Activated T-helper 2 cell treated with anti-CD3 and anti-CD28 coated beads, Interferon-gamma antibody, Interleukin-2, Interleukin-4, amounts not matched to agents 10 μg/mL and 5 μg/mL and 100 μg/mL, durations not matched to agents 14 hours and 24 hours and 36 hours (primary cell): ENCODE results near the gene ARHGAP31. TPM values are rescaled to one million over a fixed set of nuclear protein-coding genes. Genes with fewer than 3 reads are reported as not detected.
"Not testable (repeated sequence)": the region's sequence is repeated elsewhere in the genome, so short reads cannot be mapped to it uniquely, and the experiment has no call there.

Source experiments
- DNase-seq: peaks from one replicate; pipeline ENCODE4 v3.0.0; 2021; ENCODE audit warnings: low spot score
- H3K27ac Mint-ChIP-seq: one replicate; pipeline ENCODE4 v1.8.0; 2021; ENCODE audit warnings: mixed read lengths
- H3K27me3 Mint-ChIP-seq: one replicate; pipeline ENCODE4 v1.8.0; 2021; ENCODE audit warnings: low read depth, mixed read lengths
- H3K36me3 Mint-ChIP-seq: one replicate; pipeline ENCODE4 v1.8.0; 2021; ENCODE audit warnings: low read depth, mixed read lengths
- H3K4me1 Mint-ChIP-seq: one replicate; pipeline ENCODE4 v1.8.0; 2021; ENCODE audit warnings: low read depth, mixed read lengths
- H3K4me3 Mint-ChIP-seq: one replicate; pipeline ENCODE4 v1.8.0; 2021; ENCODE audit warnings: low read depth, mild to moderate bottlenecking, moderate library complexity, mixed read lengths
- H3K9me3 Mint-ChIP-seq: one replicate; pipeline ENCODE4 v1.8.0; 2021; ENCODE audit warnings: mixed read lengths
- intact Hi-C: fragments of 100-400 bp; cut with micrococcal nuclease; formaldehyde crosslinking; loops from one replicate; pipeline ENCODE4 v1.15.1; 2023
- total RNA-seq: library from RNA; stranded (reverse); gene quantifications from 2 replicates; pipeline ENCODE4 v1.2.3, GENCODE V29; 2022

Gene ARHGAP31
- total RNA-seq, 1 donor from 2014 or later, result 13.2 TPM

DNA sequence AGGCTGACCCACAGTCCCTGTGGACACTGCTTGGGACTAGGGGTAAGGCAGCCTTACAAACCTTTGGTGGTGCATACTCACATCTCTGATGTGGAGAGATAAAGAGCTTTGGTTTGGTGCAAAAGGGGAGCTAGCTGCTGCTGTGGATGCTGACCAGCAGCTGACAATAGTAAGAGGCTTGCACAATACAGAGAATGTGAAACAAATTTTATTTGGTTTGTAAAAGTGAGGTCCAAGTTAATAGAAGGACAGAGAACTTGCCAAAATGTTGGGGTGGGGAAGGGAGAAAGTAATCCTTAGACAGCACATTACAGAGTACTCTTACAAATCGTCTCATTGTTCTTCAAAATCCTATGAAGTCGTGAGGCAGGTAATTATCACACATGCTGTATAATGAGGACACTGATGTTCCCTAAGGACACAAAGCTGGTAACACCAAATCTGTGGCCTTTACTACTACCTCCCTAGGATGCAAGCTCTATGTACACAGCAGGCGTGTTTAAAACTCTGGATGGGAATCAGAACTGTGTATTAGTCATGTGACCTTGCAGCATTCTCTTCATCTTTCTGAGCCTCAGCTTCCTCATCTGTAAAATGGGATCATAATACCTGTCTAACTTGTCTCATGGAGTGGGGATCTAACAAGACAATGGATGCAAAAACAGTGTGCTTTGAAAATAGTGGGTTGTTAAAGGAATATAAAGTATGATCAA lies 21.6 kb downstream of the ARHGAP31 start:
- H3K4me3 Mint-ChIP-seq, result no peak overlapping the region
- H3K27ac Mint-ChIP-seq, result no peak overlapping the region

DNA sequence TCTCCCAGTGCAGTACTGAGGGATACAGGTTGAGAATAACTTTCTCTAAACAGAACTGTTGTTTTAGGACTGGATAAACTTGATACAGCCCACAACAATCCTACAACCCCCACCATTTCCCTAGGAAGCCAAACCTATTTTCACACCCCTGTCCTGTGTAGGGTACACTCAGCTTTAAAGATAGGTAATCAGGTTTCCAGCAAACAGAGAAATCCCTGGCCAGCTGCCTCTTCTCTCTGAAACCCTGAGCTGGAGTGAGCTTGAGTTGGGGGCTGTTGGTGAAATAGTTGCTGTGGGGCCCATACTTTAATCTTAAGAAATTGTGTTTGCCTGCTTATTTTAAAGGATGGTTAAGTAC lies 22.1 kb downstream of the ARHGAP31 start:
- Mint-ChIP-seq H3K36me3 (peaks cover 21% of the 10 kb centered on the region), H3K27ac (no peak overlapping the region), H3K4me1 (peaks cover 25% of the 10 kb centered on the region), H3K4me3 (no peak overlapping the region), H3K27me3 (peaks cover 5% of the 10 kb centered on the region), H3K9me3 (no peaks in the 10 kb centered on the region)
- intact Hi-C loops, result no loop called here
- DNase-seq, result no peak

More for the DNA sequence above, 21.6 kb downstream of the ARHGAP31 start:
- peaks cover 26% of the 10 kb centered on the region for H3K4me1 Mint-ChIP-seq
- no peak for DNase-seq
- peaks cover 18% of the 10 kb centered on the region for H3K36me3 Mint-ChIP-seq
- H3K9me3 Mint-ChIP-seq, result no peaks in the 10 kb centered on the region
- intact Hi-C loops, result no loop called here
- H3K27me3 Mint-ChIP-seq, result peaks cover 5% of the 10 kb centered on the region

DNA sequence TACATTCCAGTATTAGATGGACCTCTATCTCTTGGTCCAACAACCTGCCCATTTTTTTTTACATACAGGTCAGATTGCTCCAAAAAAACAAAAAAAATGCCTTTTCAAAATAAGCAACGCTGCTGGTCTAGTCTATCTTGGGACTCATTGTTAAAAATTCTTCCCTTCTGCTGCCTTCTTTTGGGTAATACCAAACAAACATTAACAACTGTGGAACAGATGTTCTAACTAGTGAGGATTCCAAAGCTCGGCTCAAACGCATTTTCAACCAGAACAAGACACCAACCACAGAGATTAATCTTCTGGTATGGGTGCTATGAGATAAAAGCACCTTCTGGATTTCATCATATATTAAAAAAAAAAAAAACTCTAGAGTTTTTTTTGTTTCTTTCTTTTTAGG lies 24.7 kb downstream of the ARHGAP31 start:
- H3K27ac Mint-ChIP-seq, result no peak overlapping the region
- peaks cover 17% of the 10 kb centered on the region for H3K36me3 Mint-ChIP-seq
- intact Hi-C loops, result no loop called here
- H3K9me3 Mint-ChIP-seq, result no peaks in the 10 kb centered on the region
- H3K27me3 Mint-ChIP-seq, result peaks cover 5% of the 10 kb centered on the region
- H3K4me1 Mint-ChIP-seq, result peaks cover 27% of the 10 kb centered on the region
- DNase-seq, result no peak
- no peak overlapping the region for H3K4me3 Mint-ChIP-seq

DNA sequence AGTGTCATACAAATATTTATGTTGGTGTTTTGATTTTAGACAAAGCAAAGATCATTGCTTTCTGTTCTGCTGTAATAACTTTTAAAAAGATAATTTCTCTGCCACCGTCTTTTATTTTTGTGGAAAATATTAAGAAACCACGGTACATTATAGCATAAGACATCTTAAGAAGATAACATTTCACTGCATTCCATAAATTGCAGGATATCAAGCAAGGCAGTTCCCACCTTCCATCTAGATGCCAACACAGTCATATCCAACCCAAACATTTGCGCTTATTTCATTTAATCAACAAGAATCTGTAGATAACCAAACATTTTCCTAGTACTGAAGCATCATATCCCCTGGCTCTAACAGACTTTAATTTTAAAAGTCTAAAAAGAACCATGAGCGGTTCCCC lies 25.1 kb downstream of the ARHGAP31 start:
- peaks cover 13% of the 10 kb centered on the region for H3K36me3 Mint-ChIP-seq
- DNase-seq, result no peak
- H3K4me3 Mint-ChIP-seq, result no peak overlapping the region
- no peaks in the 10 kb centered on the region for H3K9me3 Mint-ChIP-seq
- H3K27ac Mint-ChIP-seq, result no peak overlapping the region
- peaks cover 32% of the 10 kb centered on the region for H3K4me1 Mint-ChIP-seq
- peaks cover 2% of the 10 kb centered on the region for H3K27me3 Mint-ChIP-seq
- intact Hi-C loops, result no loop called here

DNA sequence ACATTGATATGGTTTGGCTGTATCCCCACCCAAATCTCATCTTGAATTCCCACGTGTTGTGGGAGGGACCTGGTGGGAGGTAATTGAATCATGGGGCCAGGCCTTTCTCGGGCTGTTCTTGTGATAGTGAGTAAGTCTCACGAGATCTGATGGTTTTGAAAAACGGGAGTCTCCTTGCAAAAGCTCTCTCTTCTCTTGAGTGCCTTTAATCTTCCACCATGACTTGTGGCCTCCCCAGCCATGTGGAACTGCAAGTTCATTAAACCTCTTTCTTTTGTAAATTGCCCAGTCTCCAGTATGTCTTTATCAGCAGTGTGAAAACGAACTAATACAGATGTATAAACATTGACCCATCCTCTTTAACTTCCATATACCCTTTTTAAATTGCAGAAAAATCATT lies 26.6 kb downstream of the ARHGAP31 start:
- intact Hi-C loops, result loop anchor here (10.0 kb wide), 1 partner anchor 46 kb away; no protein-coding TSS in a partner anchor
- H3K9me3 Mint-ChIP-seq, DNase-seq, H3K27me3 Mint-ChIP-seq, H3K27ac Mint-ChIP-seq, H3K4me3 Mint-ChIP-seq: not testable (repeated sequence)
- peaks cover 43% of the 10 kb centered on the region for H3K4me1 Mint-ChIP-seq
- H3K36me3 Mint-ChIP-seq, result peaks cover 12% of the 10 kb centered on the region

DNA sequence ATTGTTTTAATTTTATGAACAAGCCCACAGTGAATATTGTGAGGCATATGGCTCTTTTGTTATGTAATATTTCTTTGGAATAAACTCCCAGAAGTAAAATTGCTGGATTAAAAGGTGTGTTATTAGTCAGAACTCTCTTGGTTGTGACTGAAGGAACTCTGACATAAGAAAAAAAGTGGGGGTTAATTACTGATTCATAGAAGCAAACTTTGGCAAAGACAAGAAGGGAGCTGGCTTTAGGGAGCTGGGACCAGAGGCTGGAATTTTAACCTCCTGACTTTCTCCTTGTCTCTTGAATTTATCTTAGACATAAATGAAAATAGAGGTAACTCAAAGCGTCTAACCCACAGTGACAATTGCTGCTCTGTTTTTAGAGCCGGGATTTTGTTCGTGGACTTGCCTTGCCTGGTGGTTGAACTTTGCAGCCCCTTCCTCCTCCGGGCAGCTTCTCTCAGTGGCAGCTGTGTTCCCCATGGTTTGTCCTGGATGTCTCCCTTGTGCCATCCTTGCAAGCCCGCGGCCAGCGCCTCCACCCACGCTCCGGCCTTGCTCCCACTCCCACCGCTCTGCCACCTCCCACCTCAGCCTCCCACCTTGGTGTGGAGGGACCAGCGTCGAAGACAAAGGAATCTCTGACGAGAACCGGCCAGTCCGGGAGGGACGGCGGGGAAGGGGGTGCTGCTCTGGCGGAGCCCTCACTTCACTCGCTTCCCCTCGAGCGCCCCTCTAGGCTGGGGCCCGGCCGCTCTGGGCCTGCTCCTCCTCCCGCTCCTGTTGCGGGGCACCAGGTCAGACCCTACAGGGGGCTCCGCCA lies 28.0 kb downstream of the ARHGAP31 start:
- Mint-ChIP-seq H3K4me1 (peaks cover 43% of the 10 kb centered on the region), H3K27ac (peak overlapping the region; percentile 83), H3K9me3 (no peaks in the 10 kb centered on the region), H3K36me3 (peaks cover 12% of the 10 kb centered on the region), H3K4me3 (peak overlapping the region; percentile 75), H3K27me3 (peaks cover 2% of the 10 kb centered on the region)
- peak; percentile 12 for DNase-seq
- intact Hi-C loops, result loop anchor here (2.0 to 10.0 kb wide), 2 partner anchors 47 to 81 kb away; partner anchors contain the start of gene B4GALT4

DNA sequence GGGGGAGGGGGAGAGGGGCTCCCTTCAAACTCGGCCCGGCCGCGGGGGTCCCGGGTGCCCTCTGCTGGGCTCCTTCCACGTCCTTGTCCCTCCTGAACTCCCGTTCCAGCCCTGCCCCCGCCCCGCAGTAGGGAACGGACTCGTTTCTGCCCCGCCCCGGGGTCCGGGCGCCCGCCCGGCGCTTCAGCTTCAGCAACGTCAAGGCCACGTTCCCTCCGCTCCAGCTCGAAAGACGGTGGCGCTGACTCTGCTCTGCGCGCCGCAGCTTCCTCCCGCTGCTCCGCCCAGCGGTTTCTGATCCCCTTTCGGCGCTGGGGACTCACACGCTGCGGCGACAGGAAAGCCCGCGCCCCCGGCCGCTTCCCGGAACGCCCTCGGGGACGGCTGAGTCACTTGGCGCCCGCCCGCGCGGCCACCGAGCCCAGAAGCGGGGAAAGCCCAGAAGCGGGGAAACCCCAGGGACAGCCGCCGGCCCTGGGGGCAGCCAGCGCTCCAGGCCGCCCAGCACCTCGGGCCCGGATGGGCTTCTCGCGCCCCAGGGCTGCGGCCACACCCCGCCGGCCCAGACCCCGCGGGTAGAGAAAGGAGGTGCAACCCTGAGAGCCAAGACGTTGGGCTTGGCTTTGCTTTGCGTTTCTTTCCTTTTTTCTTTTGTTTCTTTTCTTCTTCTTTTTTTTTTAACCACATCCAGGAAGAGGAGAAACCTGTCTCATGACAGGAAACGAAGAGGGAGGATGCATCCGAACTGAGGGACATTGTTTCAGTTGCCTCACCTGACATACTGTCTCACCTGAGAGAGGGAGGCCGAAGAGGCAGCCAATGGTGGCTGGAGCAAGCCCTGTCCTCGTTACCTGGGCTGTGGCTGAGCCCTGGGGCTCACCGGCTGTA lies 28.9 kb downstream of the ARHGAP31 start:
- no peaks in the 10 kb centered on the region for H3K9me3 Mint-ChIP-seq
- peak overlapping the region; percentile 77 for H3K4me3 Mint-ChIP-seq
- peak overlapping the region; percentile 83 for H3K27ac Mint-ChIP-seq
- H3K36me3 Mint-ChIP-seq, result peaks cover 12% of the 10 kb centered on the region
- peaks cover 47% of the 10 kb centered on the region for H3K4me1 Mint-ChIP-seq
- intact Hi-C loops, result loop anchor here (1.0 to 10.0 kb wide), 7 partner anchors 29 to 377 kb away; partner anchors contain the start of genes ARHGAP31, B4GALT4, TIMMDC1 and TMEM39A
- H3K27me3 Mint-ChIP-seq, result peaks cover 2% of the 10 kb centered on the region
- peak; percentile 87 for DNase-seq

DNA sequence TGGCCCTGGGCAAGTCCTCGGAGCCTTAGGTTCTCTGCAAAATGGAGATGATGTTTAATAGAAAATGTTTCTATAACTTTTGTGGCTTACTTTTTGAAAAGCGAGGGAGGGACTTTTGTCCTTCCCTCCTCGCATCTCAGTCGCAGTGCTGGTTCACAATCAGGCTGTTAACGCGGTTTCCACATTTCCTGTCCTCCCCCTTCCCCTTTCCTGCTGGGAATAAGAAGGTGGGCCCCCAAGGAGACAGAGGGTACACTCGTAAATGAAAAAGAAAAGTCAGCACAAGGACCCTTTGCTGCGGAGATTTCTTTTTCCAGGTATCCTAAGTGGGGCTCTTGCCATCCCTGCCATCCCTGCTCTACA lies 29.5 kb downstream of the ARHGAP31 start:
- intact Hi-C loops, result loop anchor here (1.0 to 10.0 kb wide), 7 partner anchors 29 to 377 kb away; partner anchors contain the start of genes ARHGAP31, B4GALT4, TIMMDC1 and TMEM39A
- Mint-ChIP-seq H3K36me3 (peaks cover 12% of the 10 kb centered on the region), H3K9me3 (no peaks in the 10 kb centered on the region), H3K4me3 (peak overlapping the region; percentile 77), H3K4me1 (peaks cover 47% of the 10 kb centered on the region), H3K27ac (peak overlapping the region; percentile 83), H3K27me3 (peaks cover 2% of the 10 kb centered on the region)
- DNase-seq, result no peak

DNA sequence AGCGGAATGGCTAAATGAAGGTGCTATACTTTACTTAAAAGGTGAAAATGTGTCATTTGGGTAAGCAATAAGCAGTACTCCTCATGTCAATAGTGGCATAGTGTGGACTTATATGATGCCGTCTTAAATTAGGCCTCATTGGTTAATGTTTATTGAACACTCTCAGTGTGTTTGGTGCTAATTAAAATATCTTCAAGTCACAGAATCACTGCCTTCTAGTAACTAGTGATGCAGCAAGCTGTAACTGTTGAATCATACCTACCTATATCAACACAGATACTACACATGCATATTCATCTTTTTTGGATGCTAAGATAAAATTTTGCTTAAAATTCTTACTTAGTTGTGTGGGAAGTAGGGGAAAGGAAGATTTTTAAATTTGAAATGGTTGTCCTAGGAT lies 30.7 kb downstream of the ARHGAP31 start:
- Mint-ChIP-seq H3K27ac (no peak overlapping the region), H3K9me3 (no peaks in the 10 kb centered on the region), H3K27me3 (peaks cover 2% of the 10 kb centered on the region), H3K36me3 (peaks cover 12% of the 10 kb centered on the region), H3K4me3 (no peak overlapping the region), H3K4me1 (peaks cover 44% of the 10 kb centered on the region)
- intact Hi-C loops, result loop anchor here (10.0 kb wide), 1 partner anchor 50 kb away; no protein-coding TSS in a partner anchor
- DNase-seq, result no peak

DNA sequence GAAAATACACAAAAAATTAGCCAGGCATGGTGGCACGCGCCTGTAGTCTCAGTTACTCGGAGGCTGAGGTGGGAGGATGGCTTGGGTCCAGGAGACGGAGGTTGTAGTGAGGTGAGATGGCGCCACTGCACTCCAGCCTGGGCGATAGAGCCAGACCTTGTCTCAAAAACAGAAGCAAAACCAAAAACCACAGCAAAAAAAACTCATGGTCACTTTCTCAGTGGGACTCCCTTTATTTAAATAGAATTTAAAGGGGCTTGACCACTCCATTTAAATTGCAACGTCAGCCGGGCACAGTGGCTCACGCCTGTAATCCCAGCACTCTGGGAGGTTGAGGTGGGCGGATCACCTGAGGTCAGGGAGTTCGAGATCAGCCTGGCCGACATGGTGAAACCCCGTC lies 32.8 kb downstream of the ARHGAP31 start:
- intact Hi-C loops, result loop anchor here (10.0 kb wide), 1 partner anchor 52 kb away; no protein-coding TSS in a partner anchor
- no peaks in the 10 kb centered on the region for H3K9me3 Mint-ChIP-seq
- H3K4me3 Mint-ChIP-seq, result no peak overlapping the region
- H3K27me3 Mint-ChIP-seq, result peaks cover 2% of the 10 kb centered on the region
- H3K27ac Mint-ChIP-seq, result no peak overlapping the region
- peaks cover 34% of the 10 kb centered on the region for H3K4me1 Mint-ChIP-seq
- no peak for DNase-seq
- H3K36me3 Mint-ChIP-seq, result peaks cover 2% of the 10 kb centered on the region

DNA sequence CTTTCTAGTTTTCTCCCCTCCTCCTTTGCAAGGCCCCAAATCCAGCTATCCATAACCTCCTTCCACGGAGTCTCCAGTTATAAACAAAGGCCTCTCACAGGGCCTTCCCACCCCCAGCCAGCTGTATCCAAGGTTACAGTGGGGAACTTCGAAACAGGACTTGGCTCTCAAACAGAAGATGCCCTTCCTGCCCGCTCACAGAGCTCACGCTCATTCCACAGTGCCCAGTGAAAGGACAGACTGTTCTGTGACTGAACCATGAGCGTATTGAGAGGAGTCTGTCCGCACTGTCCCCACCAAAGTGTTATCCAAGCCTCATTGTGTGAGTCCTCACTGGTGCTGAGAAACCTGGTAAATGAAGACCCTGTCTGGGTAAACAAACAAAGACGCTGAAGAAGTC lies 35.4 kb downstream of the ARHGAP31 start:
- Mint-ChIP-seq H3K4me1 (peaks cover 21% of the 10 kb centered on the region), H3K9me3 (no peaks in the 10 kb centered on the region), H3K27ac (no peak overlapping the region), H3K27me3 (peaks cover 2% of the 10 kb centered on the region), H3K36me3 (peaks cover 2% of the 10 kb centered on the region), H3K4me3 (no peak overlapping the region)
- intact Hi-C loops, result loop anchor here (10.0 kb wide), 1 partner anchor 55 kb away; no protein-coding TSS in a partner anchor
- DNase-seq, result no peak

DNA sequence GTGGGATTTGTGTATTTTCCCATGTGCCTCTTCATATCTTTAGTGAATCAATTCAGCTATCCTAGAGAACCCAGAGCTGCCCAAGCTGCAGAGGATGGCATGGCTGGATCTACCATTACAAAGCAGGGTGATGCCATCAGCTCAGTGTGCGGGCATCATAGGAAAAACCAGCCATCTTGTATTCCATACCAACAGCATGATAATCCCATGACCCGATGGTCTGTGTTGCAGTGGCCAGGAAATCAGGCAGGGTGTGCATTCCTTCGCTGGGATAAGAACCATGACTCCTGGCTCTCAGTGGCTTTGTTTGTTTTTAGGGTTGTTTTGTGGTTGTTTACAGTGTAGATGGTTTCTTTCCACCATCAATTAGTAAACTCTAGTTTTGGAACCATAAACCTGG lies 36.0 kb downstream of the ARHGAP31 start:
- intact Hi-C loops, result no loop called here
- Mint-ChIP-seq H3K27ac (no peak overlapping the region), H3K9me3 (no peaks in the 10 kb centered on the region), H3K27me3 (peaks cover 2% of the 10 kb centered on the region), H3K4me1 (peaks cover 15% of the 10 kb centered on the region), H3K36me3 (no peaks in the 10 kb centered on the region), H3K4me3 (no peak overlapping the region)
- no peak for DNase-seq
